NCI-H748 (cell line): ENCODE measurements around the gene BAX.

ENCODE experiments used
- DNase-seq: peaks from one replicate; lab custom pipeline; 2025; ENCODE audit not compliant: unreplicated experiment; lab: John Stamatoyannopoulos, UW

Gene BAX

DNA sequence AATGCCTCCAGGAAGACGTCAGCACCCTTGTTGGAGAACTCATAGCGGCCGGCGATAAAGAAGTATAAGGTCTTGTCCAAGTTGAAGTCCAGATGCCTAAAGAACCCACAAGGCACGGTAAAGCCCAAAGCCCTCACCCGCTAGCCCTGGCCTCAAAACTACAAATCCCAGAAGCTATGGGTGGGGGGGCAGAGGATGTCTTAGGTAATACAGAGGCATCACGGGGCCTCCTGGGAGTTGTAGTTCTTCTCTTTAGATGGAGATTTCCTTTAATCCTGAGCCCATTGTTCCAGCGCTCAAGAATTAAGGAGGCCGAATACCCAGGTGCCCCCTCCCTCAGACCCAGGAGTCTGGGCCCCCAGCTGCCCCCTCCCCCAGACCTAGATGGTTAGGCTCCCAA, 27.6 kb downstream of the BAX start:
- no peak for DNase-seq

DNA sequence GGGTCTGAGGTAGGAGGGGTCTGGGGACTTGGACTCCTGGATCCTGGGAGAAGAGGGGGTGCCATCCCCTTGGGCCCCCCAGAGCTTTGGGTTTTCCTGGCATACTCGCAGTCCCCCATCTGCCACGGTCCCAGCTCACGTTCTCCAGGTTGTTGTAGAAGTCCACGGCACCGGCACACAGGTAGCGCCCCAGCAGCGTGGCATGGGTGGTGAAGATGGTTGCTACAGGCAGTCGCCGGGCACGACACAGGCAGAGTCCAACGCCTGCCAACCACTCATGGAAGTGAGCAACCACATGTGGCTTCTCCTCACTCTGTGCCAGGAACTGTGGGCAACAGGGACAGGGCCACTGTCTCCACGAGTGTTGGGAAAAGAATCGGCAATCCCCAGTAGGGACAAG, 31.0 kb downstream of the BAX start:
- DNase-seq = no peak

DNA sequence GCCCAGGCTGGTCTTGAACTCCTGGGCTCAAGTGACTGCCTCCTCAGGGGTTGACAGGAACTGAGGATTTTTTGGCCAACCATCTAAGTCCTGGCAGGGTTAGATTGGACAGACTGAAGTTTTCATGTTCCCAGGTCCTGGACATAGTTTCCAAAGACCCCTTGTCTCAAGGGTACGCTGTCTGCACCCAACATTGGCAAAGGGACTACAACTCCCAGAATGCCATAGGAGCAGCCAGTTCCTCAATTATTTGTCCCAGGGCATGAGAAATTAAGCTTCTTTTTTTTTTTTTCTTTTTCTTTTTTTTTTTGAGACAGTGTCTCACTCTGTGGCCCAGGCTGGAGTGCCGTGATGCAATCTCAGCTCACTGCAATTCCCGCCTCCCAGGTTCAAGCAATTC, 31.5 kb downstream of the BAX start:
- DNase-seq = no peak

DNA sequence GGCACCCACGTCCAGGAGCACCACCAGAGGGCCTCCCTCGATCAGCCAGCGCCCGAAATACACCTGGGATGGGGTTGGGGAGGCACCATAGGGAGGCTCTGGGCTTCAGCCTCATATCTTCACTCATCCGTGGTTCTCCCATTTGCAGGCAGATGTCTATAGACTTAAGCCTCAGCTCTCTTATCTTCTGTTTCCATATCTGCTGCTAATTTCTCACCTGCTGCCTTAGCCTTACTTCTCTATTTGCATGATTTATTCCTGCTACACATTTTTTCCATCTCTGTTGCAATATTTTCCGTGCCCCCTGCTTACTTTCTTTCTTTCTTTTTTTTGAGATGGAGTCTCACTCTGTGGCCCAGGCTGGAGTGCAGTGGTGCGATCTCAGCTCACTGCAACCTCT, 32.6 kb downstream of the BAX start:
- DNase-seq = no peak

DNA sequence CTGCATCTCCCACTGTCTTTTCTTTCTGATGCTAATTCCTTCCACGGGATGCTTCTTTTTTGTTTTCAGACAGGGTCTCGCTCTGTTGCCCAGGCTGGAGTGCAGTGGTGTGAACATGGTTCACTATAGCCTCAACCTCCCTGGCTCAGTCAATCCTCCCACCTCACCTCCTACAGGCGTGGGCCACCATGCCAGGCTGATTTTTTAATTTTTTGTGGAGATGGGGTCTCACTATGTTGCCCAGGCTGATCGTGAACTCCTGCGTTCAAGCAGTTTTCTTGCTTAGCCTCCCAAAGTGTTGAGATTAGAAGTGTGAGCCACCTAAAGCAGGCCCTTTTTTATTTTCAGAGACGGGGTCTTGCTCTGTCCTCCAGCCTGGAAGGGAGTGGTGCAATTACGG, 33.6 kb downstream of the BAX start:
- no peak for DNase-seq

DNA sequence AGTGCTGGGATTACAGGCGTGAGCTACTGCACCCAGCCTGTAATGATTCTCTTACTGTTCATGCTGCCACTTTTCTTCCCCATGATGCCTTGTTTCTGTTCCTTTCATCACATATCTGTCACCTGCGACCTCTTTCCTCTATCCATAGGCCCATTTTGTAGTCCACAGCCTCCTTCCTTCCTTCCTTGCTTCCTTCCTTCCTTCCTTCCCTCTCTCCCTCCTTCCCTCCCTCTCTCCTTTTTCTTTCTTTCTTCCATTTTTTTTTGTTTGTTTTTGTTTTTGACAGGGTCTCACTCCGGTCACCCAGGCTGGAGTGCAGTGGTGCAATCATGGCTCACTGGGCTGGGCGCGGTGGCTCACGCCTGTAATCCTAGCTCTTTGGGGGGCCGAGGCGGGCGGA, 34.2 kb downstream of the BAX start:
- no peak for DNase-seq

DNA sequence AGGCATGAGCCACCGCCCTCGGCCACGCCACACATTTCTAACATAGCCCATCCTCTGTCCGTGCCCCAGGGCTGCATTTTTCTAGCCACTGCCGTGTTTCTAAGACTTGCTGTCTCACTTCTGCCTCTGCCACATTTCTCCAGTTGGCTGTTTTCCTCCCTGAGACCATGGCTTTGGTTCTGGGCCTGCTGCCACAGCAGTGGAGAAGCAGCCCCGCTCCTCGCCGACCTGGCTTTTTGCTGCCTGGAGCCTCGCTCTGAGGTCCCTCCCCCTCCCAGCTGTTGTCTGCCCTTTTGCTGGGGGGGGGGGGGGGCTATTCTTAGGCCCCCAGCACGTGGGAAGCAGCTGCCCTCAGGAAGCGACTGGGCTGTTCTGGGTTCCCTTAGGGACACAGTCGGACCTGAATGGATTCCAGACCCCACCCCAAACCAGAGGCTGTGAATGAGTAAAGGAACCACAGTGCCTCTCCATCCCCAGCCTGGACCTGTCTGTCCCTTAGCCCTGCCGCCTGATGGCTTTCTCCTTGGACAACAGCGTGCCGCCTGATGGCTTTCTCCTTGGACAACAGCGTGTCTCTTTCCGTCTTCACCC, 35.1 kb downstream of the BAX start:
- no peak for DNase-seq

DNA sequence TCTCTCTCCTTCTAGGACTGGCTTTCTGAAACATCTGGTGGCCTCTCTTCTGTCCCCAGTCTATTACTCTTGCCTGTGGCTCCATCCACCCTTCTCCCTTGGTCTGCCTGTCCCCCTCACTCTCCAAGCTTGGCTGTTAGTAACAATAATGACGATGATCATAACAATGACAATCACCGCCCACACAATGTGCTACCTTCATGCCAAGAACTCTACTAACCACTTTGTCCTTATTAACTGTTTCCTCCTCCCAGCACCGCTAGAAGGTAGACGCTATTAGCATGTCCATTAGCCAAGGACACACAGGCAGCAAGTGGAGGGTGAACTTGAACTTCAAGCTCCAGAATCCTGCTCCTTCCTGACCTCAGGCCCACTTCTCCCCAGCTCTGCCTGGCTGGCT, 35.7 kb downstream of the BAX start:
- DNase-seq = no peak

DNA sequence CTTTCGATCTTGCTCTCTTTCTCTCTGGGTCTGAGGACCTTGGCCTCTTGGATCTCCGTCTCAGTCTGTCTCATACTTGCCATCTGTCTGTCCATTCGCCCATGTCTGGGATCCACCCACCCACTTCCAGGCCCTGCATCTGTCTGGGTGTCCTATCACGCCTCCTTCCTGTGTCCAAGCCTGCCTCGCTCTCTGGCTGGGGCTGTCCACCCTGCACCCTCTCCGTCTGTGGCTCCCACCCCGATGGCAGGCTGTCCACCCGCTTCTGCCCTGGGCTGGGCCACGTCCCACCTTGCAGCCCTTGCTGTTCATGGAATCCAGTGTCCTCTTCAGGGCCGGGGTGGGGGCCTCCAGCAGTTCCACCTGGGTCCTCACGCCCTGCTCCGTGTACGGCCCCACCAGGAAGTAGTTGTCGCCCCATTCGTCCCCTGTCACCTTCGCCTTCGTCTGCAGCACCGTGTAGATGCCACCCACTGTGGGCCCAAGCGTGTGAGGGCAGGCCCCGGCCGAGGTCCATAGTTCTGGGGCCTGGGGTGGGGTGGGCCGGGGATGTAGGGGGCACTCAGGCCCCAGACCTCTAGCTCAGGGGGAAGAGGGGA, 36.4 kb downstream of the BAX start:
- DNase-seq = no peak

DNA sequence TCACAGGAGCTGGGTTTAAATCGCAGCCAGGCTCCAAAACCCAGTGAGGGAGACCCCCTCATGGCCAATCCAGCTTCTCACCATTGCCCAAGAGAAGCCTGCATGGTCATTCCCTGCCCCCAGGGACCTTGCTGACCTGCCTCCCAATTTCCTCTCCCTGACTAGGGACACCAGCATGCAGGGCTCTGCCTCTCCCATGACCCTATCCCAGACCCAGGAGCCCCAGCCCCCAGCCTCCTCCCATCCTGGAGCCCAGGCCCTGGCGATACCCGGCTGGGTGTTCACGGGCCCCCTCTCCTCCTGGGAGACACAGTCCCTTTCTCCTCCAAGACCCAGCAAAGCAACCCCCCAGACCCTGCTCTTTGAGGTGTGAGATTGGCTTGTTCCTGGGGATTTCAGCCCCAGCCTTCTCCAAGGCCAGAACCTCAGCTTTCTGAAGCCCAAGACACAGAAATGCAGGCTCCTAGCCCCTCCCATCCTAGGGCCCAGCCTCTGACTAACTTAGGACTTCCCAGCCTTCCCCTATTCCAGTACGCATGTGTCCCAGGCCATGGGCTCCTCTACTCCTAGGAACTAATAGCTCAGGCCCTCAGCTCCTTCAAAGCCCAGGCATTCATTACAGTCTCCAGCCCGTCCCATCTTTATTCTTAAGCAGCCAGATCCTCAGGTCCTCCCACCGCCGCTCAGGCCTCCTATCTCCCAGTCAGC, 37.4 kb downstream of the BAX start:
- no peak for DNase-seq

DNA sequence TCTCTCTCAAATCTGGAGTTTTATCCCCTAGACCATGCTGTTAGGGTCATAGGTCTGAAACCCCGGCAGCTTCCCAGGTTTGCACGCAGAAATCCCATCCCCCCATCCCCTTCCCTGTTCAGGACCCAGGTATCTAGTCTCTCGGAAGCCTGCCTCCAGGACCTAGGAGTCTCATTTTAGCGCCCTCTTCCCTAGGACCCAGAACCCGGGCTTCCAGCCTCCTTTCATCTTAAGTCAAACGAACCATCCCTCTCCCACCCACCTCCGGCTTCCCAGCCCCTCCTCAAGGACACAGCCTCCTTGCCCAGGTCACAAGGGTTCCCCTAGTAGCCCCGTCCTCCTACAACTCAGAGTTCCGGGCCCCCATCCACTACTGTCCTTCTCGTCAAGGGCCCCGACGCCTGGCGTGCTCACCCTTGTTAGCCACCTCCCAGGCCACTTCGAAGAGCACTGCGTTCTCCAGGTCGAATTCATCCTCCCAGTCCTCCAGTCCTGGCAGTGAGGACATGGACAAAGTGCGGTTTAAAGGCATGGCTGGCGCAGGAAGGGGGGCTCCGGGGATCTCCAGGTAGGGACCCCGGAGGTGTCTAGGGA, 38.0 kb downstream of the BAX start:
- peak; percentile 77 for DNase-seq

DNA sequence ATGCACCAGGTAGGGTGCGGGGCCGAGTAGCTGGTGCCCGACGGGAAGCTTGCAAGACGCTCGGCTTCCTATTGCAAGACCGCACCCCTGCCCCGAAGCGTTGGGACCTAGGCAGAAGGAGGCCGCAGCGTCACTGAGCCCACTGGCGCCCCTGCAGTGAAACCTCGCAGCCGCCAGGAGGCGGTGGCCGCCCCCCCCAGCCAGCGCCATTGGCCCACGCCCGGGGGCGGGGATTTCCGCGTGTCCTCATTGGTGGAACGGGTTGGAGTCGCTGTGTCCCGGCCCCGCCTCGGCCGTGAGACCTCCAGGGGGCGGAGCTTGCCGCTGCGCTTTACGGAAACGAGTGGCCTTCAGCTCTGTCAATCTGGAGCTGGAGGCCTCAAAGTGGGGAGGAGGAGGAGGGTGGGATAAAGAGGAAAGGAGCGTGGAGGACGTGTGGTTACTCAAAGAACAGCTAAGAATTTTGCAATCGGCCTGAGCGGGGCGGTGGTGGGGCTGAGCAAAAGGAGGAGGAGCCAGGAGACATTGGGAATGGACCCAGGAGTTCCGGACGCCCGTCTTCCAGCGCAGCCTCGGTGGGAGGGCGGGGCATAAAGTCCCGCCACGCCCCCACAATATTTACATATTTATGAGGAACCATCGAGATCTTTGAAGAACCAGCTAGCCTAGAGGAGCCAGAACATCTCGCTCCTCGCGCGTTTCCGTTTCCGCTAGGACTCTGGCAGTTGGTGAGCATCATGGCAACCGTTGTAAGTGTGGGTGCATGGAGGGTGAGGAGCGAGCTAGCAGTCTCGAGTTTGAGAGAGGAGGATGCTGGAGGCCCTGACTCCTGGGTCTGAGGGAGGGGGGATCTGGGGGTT, 38.7 kb downstream of the BAX start, which contains the start of the genes GYS1 and RUVBL2:
TSS of gene GYS1 (minus strand) at position 135 of the 860 bp plus-strand sequence. CDS start 197 bp downstream, outside the sequence.
TSS of gene RUVBL2 (plus strand) at position 713 of the 860 bp plus-strand sequence. CDS start at position 738, 25 bp downstream.
- DNase-seq = peak; percentile 100

DNA sequence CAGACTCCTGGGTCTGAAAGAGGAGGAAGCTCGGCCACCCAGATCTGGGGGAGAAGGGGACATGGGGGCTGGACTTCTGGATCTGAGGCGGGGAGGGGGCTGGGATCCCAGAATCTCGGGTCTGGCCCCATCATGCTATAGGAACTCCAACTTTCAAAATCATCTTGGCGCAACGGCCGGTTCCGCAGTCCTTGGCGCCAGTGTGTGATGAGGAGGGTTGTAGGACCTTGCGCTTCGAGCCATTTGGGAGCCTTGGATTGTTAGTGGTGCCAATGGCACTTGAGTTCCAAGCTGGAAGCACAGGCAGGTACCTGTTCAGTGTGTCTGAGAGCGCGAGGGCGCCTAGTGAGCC, 39.3 kb downstream of the BAX start:
- peak; percentile 47 for DNase-seq

DNA sequence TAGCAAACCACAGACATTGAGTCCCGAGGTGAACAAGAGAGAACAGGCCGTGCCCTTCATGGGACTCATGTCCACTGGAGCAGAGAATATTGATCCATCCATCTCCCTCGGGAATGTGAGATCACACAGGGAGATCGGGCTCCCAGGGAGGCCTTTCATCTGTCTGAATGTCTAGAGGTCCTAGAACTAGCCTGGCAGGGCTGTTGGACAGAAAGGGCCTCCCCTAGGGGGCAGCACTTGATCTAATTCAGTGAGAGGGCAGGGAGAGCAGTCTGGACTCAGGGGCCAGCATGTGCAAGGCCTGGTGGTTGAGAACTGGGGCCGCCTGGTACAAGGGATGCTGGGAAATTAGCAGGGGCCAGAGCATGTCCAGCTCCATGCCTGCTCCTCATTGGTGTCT, 43.3 kb downstream of the BAX start:
- DNase-seq = peak; percentile 69

DNA sequence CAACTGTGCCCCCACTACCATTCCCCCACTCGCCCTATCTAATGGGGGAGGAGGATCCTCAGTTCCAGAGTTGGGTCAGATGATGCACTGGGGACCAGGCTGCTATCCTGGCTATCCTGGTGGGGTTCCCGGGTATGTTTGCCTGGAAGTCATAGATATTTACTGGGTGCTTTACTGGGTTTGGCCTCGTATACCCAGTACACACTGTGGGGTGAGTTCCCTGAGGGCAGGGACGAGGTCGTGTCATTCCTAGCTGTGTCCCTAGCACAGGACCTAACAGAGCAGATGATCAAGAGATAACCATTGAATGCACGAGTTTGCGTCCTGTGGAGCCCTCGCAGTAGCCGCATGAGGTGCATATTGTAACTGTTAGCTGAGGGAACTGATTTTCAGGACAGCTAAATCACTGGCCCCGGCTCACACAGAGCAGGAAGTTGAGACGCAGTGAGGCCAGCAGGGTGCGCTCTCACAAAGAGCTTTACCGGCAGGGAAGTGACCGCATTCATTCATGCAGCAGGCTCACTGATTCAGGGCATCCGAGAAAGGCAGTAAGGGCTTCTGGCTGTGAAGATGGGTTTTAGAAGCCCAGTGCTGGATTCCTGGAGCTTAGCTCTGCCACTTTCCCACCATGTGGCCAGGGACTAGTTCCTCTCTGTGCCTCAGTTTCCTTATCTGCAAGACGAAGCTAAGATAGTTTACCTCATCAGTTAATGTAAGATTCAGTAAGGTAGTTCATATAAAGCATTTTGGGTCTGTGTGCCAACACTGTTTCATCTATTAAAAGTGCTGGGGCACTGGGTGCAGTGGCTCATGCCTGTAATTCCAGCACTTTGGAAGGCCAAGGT, 45.0 kb downstream of the BAX start:
- DNase-seq = peak; percentile 45

DNA sequence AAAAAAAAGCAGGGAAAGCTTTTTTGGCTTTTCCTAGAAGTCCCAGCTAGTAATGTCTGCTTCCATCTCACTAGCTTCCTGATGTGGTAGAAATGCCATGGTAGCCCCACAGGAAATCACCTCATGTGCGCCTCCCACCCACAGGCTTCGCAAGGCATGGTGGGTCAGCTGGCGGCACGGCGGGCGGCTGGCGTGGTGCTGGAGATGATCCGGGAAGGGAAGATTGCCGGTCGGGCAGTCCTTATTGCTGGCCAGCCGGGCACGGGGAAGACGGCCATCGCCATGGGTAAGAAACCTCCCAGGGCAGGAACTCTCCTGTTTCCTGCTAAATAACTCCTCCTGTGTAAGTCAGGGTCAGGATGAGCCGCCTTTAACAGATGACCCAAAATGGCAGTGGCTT, 49.5 kb downstream of the BAX start:
- DNase-seq = no peak

DNA sequence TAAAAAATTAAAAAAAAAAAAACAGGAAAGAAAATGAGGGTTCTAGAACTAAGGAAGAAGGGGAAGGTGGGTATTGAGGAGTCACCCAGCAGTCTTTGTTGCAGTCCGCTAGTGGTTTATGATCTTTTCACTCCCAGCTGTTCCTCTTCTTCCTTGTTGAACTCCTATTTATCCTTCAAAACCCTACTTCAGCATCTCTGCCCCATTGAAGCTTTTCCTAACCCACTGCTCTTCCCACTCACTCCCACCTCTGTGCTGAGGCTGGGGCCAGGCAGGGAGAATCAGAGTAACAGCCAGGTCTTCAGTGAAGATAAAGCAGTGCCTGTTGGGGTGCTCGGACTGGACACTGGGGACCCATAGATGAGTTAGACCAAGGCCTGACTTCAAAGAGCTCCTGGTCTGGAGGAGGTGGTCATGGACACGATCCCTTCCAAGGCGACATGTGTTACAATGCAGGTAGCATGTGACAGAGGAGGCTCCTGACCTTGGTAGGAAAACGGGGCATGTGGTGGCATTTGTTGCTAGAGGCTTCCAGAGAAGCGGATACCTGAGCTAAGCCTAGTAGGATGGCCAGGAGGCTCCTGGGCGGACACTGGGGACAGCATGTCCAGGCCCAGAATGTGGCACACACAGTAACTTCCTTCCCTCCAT, 50.4 kb downstream of the BAX start:
- no peak for DNase-seq

DNA sequence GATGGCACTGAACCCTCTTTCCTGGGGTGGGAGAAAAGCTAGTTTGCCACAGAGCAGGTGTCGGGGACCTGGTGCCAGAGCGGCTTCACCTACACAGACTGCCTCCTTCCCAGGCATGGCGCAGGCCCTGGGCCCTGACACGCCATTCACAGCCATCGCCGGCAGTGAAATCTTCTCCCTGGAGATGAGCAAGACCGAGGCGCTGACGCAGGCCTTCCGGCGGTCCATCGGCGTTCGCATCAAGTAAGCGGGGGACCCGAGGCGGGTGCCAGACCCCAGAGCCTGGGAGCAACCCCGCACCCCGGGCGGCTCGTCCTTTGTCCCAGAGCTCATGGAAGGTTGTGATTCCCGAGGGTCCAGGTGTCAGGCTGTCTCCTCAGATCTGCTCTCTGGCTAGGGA, 52.2 kb downstream of the BAX start:
- DNase-seq = no peak

DNA sequence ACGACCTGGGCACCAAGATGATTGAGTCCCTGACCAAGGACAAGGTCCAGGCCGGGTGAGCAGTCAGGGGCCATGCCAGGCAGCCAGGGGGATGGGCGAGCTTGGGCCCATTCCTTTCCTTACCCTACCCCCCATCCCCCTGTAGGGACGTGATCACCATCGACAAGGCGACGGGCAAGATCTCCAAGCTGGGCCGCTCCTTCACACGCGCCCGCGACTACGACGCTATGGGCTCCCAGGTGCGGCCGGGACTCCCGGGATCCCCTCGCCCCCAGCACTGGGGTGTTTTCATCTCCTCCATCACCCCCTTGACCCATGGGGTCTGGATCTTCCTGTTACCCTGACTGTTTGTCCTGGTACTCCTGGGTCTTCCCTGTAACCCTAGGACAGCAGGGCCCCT, 55.2 kb downstream of the BAX start:
- DNase-seq = no peak

DNA sequence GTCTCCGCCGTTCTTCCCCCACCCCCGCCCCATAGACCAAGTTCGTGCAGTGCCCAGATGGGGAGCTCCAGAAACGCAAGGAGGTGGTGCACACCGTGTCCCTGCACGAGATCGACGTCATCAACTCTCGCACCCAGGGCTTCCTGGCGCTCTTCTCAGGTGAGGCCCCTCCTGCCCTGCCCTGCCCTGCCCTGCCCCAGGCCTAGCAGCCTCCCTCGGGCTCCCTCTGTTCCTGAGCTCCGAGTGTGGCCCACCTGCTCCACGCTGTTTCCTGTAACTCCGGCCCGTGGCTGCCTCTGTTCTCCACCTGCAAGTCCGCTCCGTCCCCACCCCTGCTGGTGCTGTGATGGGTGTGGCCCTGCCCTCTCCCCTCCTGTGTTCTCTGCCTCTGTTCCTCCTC, 55.8 kb downstream of the BAX start:
- no peak for DNase-seq
